NOMO-1 treated with dmso at 0.1 percent for 144 hours (cell line): ENCODE data around the gene KCNC4.

Experiments
- DNase-seq: peaks from one replicate; lab custom pipeline; 2025; ENCODE audit not compliant: unreplicated experiment; lab: John Stamatoyannopoulos, UW

Gene KCNC4

GRCh38 chr1:110229348-110230001, 19.4 kb downstream of the KCNC4 start:
- no peak for DNase-seq

- no peak for DNase-seq
These were observed 20.5 kb downstream of the KCNC4 start for GRCh38 chr1:110230381-110231199.

GRCh38 chr1:110233861-110234260, 23.7 kb downstream of the KCNC4 start:
- no peak for DNase-seq

- no peak for DNase-seq
These were observed 24.6 kb downstream of the KCNC4 start for GRCh38 chr1:110234691-110235090.

- no peak for DNase-seq
These were observed 25.2 kb downstream of the KCNC4 start for GRCh38 chr1:110235181-110235833.

GRCh38 chr1:110235834-110236682, 25.9 kb downstream of the KCNC4 start:
- peak; percentile 70 for DNase-seq

GRCh38 chr1:110237386-110238152, 27.5 kb downstream of the KCNC4 start:
- no peak for DNase-seq

GRCh38 chr1:110239441-110240430, 29.6 kb downstream of the KCNC4 start:
- no peak for DNase-seq

GRCh38 chr1:110240476-110241210, 30.5 kb downstream of the KCNC4 start:
- DNase-seq, result no peak

- DNase-seq, result no peak
These were observed 31.4 kb downstream of the KCNC4 start for GRCh38 chr1:110241516-110241915.

GRCh38 chr1:110242062-110242461, 31.9 kb downstream of the KCNC4 start:
- no peak for DNase-seq

GRCh38 chr1:110242731-110243130, 32.6 kb downstream of the KCNC4 start:
- no peak for DNase-seq

GRCh38 chr1:110243146-110243545, 33.0 kb downstream of the KCNC4 start:
- DNase-seq, result no peak

- DNase-seq, result peak; percentile 46
These were observed 33.5 kb downstream of the KCNC4 start for GRCh38 chr1:110243574-110243973.

- DNase-seq, result no peak
These were observed 35.9 kb downstream of the KCNC4 start for GRCh38 chr1:110245876-110246620.

GRCh38 chr1:110248746-110249145, 38.6 kb downstream of the KCNC4 start:
- no peak for DNase-seq

GRCh38 chr1:110249256-110249655, 39.1 kb downstream of the KCNC4 start:
- DNase-seq, result no peak

- no peak for DNase-seq
These were observed 39.9 kb downstream of the KCNC4 start for GRCh38 chr1:110250008-110250407.
